ENCODE results near the gene C3orf49. TPM values are rescaled to one million over a fixed set of nuclear protein-coding genes. Genes with fewer than 3 reads are reported as not detected.

Gene C3orf49
- total RNA-seq, 1 experiment from 2014 or later: not detected

DNA sequence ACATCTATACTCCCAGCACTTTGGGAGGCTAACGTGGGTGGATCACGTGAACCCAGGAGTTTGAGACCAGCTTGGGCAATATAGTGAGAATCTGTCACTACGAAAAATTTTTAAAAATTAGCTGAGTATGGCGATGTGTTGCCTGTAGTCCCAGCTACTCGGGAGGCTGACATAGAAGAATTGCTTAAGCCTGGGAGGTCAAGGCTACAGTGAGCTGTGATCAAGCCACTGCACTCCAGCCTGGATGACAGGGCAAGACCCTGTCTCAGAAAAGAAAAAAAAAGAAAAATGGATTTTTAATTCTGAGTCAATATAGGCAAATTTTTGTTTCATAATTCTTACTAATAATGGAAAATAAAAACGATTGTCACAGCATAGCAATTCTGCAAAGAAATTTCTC is 13.3 kb downstream of the C3orf49 start:
- ChIA-PET CTCF (no interaction called here), RAD21 (ENCODE audit: low non-redundant PET in 1 of 2, low total read pairs in 2 of 2, uncharacterized antibody in 2 of 2, unreplicated experiment in 2 of 2) (no interaction called here), POLR2A (no interaction called here)
- DNase-seq (ENCODE audit: low read depth, low spot score) (no peak), ATAC-seq (no peak)
- no peaks in the 10 kb centered on the region for H4K20me1 ChIP-seq (ENCODE audit: insufficient read depth)
- H3K9me3 ChIP-seq (ENCODE audit: control insufficient read depth in 1 of 2, insufficient read depth in 1 of 2, low read depth in 1 of 2, low read length in 2 of 2): no peaks in the 10 kb centered on the region
- no peaks in the 10 kb centered on the region for H3K27me3 ChIP-seq (ENCODE audit: insufficient read depth, low read length)
- H3K79me2 ChIP-seq (ENCODE audit: insufficient read depth, low read length): no peaks in the 10 kb centered on the region
- no peaks in the 10 kb centered on the region for H3K4me1 ChIP-seq (ENCODE audit: control insufficient read depth in 1 of 2, insufficient read depth in 2 of 2, low read length in 2 of 2)
- H3K9ac ChIP-seq (ENCODE audit: low read length): no peak overlapping the region
- no peak overlapping the region for H3K4me3 ChIP-seq (replicated peaks in 1 of 2; ENCODE audit: low read depth in 1 of 2, low read length in 2 of 2)
- no TSS peak for BruUV-seq (replicated peaks)
- no peak for TF ChIP-seq CBX3 (IDR thresholded peaks at IDR 0.05; ENCODE audit: low read depth)
- no peak for TF ChIP-seq SP1 (IDR thresholded peaks at IDR 0.05; ENCODE audit: low read depth)
- TF ChIP-seq POLR2A (IDR thresholded peaks at IDR 0.05; ENCODE audit: borderline replicate concordance, extremely low read depth, insufficient read depth, insufficient read length): no peak
- TF ChIP-seq, protein P1, sequence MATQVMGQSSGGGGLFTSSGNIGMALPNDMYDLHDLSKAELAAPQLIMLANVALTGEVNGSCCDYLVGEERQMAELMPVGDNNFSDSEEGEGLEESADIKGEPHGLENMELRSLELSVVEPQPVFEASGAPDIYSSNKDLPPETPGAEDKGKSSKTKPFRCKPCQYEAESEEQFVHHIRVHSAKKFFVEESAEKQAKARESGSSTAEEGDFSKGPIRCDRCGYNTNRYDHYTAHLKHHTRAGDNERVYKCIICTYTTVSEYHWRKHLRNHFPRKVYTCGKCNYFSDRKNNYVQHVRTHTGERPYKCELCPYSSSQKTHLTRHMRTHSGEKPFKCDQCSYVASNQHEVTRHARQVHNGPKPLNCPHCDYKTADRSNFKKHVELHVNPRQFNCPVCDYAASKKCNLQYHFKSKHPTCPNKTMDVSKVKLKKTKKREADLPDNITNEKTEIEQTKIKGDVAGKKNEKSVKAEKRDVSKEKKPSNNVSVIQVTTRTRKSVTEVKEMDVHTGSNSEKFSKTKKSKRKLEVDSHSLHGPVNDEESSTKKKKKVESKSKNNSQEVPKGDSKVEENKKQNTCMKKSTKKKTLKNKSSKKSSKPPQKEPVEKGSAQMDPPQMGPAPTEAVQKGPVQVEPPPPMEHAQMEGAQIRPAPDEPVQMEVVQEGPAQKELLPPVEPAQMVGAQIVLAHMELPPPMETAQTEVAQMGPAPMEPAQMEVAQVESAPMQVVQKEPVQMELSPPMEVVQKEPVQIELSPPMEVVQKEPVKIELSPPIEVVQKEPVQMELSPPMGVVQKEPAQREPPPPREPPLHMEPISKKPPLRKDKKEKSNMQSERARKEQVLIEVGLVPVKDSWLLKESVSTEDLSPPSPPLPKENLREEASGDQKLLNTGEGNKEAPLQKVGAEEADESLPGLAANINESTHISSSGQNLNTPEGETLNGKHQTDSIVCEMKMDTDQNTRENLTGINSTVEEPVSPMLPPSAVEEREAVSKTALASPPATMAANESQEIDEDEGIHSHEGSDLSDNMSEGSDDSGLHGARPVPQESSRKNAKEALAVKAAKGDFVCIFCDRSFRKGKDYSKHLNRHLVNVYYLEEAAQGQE (IDR thresholded peaks at IDR 0.05; ENCODE audit: low read depth): no peak
- TF ChIP-seq ATF3 (IDR thresholded peaks at IDR 0.05): no peak
- TF ChIP-seq CEBPB (IDR thresholded peaks at IDR 0.05; ENCODE audit: low read depth): no peak
- TF ChIP-seq SRF (IDR thresholded peaks at IDR 0.05; ENCODE audit: low read depth): no peak
- no peak for TF ChIP-seq EGR1 (IDR thresholded peaks at IDR 0.05; ENCODE audit: low read depth)
- no peak for TF ChIP-seq POLR2AphosphoS5 (IDR thresholded peaks at IDR 0.05; ENCODE audit: low read depth, low read length)
- no peak for TF ChIP-seq ZFX (IDR thresholded peaks at IDR 0.05)
- TF ChIP-seq, protein P2, sequence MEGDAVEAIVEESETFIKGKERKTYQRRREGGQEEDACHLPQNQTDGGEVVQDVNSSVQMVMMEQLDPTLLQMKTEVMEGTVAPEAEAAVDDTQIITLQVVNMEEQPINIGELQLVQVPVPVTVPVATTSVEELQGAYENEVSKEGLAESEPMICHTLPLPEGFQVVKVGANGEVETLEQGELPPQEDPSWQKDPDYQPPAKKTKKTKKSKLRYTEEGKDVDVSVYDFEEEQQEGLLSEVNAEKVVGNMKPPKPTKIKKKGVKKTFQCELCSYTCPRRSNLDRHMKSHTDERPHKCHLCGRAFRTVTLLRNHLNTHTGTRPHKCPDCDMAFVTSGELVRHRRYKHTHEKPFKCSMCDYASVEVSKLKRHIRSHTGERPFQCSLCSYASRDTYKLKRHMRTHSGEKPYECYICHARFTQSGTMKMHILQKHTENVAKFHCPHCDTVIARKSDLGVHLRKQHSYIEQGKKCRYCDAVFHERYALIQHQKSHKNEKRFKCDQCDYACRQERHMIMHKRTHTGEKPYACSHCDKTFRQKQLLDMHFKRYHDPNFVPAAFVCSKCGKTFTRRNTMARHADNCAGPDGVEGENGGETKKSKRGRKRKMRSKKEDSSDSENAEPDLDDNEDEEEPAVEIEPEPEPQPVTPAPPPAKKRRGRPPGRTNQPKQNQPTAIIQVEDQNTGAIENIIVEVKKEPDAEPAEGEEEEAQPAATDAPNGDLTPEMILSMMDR (IDR thresholded peaks at IDR 0.05 in 2 of 3, conservative IDR thresholded peaks at IDR 0.05 in 1 of 3; ENCODE audit: borderline replicate concordance in 1 of 3, insufficient read depth in 1 of 3, low read depth in 2 of 3, low read length in 2 of 3): no peak
- no peak for TF ChIP-seq EZH2phosphoT487 (IDR thresholded peaks at IDR 0.05; ENCODE audit: borderline replicate concordance)
- intact Hi-C loops (cut with micrococcal nuclease): no loop called here
- no peak overlapping the region for H3K27ac ChIP-seq (ENCODE audit: low read depth, low read length)
- H3K9me2 ChIP-seq (ENCODE audit: insufficient read depth): no peaks in the 10 kb centered on the region
- peaks cover 8 to 14% of the 10 kb centered on the region in 2 experiments; a peak in 2 of 4 replicates for H3K36me3 ChIP-seq (ENCODE audit: control insufficient read depth in 1 of 2, insufficient read depth in 2 of 2, low read length in 2 of 2)
- H3K4me2 ChIP-seq (ENCODE audit: low read length): no peak overlapping the region
- H2AFZ ChIP-seq (ENCODE audit: low read depth, low read length, poor library complexity, severe bottlenecking): no peak overlapping the region
